HG02938 (cell line): Measurements from ENCODE around the gene GSK3A.

Source experiments
- ATAC-seq: cut with Tn5 transposase; IDR thresholded peaks from one replicate; pipeline ENCODE4 v1.9.1; 2021; ENCODE audit warnings: mild to moderate bottlenecking, moderate library complexity; ENCODE audit not compliant: unreplicated experiment

Gene GSK3A

DNA sequence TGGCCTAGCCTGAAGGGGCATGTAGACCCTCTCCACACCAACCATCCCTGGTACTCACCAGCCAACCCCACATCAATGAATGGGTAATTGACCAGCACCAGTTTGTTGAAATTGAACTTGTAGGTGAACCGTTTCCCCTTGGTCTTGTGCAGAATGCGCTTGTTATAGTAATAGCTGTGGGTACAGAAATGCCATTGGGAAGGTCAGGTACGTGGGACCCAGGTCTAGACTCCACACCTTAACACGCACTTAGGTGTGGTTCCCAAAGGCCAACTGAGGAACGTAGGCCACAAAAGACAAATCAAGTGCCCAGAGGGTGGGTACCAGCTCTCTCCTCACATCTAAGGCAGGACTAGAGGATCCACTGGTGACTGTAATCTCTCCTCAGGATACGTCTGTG lies 7.4 kb upstream of the GSK3A start:
- no peak for ATAC-seq

- no peak for ATAC-seq
Measured at GRCh38 chr19:42249149-42249750, 6.8 kb upstream of the GSK3A start.

- no peak for ATAC-seq
Measured at GRCh38 chr19:42248270-42249148, 6.1 kb upstream of the GSK3A start.

DNA sequence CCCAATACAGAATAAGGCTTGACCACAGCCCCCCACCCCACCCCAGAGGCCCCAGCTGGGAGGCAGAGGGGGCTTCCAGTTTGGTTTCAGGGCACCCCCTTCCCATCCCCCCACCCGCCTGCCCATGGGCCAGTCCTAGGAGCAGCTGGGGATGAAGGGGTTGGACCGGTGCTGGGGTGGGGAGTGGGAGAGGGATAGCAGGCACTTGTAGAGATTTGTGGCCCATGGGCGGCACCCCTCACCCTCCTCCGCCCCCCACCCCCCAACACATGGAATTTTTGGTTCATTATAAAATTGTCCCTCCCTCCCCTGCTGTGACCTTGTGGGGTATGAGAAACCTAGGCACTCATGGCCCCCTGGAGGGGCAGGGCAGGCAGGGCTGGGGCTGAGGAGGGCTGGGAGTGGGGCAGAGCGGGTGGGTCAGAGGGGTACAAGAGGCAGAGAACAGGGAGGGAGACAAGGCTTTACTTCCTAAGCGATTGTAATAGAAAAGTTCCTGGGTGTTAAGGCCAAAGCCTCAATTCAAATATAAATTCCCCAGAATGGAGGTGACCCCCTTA lies 5.3 kb upstream of the GSK3A start:
- ATAC-seq, result no peak

- no peak for ATAC-seq
Measured at GRCh38 chr19:42246922-42247639, 4.7 kb upstream of the GSK3A start.

- ATAC-seq, result no peak
Measured at GRCh38 chr19:42246143-42246921, 3.9 kb upstream of the GSK3A start.

GRCh38 chr19:42245231-42245630 lies 2.8 kb upstream of the GSK3A start:
- ATAC-seq, result no peak

DNA sequence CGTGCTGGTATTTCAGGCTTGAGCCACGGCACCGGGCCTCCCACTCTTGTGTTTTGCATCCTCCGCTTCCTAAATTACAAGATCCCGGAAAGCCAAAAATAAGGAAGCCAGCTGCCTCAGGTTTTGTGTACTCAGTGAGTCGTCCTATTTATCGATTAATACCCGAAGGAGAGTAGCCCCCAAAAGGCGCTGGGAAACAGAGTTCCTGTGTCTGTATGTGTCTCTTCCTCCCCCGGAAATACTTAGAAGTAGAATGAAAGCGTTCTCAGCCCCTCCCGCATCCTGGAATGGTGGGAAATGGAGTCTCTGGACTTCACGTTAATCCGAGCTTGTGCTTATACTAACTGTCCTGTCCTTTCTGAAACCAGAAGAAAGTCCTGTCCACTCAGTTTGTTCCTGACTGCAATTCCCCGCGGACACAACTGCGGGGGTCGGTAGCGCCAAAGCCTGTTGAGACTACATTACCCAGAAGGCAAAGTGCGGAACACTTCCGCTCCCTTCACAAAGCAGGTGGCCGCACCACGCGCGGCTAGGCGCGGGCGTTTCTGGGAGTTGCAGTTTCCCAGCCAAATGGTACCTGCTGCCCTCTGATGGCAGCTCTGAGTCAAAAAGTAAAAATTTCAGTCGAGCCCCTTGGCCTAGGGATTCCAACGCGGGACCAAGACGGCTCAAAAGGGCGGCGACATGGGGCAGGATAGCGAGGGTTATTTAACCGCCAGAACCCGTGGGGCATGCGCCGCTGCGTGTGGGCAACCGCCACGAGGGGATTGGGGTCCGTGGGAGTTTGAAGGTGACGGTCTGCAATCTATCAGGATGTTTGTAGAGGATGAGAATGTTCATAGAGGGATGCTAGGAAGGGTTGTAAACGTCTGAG lies 2.2 kb upstream of the GSK3A start:
- ATAC-seq, result peak; percentile 43

DNA sequence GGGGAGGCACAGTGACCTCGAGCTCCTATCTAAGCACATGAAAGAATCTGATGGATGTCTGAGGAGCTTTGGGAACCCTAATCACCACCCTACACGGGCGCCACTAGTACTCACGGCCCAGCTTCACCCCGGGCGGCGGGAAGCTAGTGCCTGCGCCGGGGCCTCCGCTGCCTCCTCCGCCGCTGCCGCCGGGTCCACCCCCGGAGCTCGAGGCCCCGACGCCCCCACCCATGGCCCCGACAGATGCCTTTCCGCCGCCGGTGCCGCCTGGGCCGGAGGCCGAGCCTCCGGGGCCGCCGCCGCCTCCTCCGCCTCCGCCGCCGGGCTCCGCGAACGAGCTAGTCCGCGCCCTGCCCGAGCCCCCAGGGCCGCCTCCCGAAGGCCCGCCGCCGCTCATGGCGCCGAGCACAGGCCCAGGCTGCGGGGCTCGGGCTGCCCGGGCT lies 312 bp downstream of the GSK3A start:
- ATAC-seq, result no peak

DNA sequence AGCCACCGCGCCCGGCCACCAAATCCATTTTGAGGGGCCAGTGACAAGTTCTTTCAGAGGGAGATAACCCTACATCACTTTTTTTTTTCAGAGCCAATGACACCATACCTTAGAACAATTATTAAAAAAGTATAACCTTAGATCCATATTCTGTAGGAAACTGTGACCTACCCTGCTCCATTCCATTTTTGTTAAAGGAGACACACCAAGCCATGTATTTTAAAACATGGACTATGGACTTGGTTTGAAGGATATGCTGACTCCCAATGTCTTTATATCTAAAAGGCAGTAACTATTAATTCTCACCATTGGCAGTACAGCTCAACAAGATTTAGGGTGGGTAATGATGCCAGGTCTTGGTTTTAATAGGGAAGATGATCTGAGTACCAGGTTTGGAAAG lies 1.1 kb downstream of the GSK3A start:
- no peak for ATAC-seq

DNA sequence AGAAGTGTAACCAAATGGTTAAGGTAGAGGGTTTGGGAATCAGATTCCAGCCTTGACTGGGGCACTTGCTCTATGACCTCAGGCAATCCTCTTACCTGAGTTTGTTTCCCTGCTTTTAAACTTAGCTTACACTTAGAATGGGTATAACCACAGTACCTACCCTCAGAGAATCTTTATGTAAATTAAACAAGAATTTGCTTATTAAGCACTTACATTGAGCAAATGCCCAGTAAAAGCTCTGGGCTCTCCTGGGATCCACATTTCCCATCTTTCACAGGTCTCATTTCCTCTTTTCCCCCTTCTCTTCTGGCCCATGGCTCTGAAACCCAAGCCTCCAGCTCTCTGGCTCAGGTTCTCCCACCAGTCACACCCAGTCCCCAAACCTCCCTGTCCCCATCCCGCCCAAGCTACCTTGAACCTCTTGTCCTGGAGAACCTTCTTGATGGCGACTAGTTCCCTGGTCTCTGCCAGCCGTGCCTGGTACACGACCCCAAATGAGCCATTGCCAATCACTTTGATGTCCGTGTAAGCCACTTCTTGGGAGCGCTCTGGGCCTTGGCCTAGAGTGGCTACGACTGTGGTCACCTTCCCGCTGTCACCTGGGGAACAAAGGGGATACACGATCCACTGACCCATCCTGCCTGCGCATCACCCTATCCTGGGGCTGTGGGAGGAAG lies 2.7 kb downstream of the GSK3A start:
- ATAC-seq, result no peak

DNA sequence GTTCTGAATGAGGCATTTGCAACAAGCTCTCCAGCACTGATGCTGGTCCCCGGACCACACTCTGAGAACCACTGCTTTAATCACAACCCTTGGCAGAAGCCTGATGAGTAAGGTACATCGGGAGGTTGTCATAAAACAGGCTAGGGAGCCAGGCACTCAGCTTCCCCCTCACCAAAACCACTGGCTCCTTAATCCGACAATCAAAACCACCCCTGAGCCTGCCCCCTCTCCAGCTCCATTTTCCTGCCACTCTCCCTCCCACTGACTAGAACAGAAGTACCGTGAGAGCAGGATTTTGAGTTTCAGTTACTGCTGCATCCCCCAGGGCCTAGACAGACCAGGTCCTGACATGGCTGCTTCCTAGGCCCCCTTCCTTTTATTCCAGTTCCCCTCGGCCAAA lies 7.2 kb downstream of the GSK3A start:
- ATAC-seq, result no peak

GRCh38 chr19:42234364-42234763 lies 8.0 kb downstream of the GSK3A start:
- no peak for ATAC-seq

DNA sequence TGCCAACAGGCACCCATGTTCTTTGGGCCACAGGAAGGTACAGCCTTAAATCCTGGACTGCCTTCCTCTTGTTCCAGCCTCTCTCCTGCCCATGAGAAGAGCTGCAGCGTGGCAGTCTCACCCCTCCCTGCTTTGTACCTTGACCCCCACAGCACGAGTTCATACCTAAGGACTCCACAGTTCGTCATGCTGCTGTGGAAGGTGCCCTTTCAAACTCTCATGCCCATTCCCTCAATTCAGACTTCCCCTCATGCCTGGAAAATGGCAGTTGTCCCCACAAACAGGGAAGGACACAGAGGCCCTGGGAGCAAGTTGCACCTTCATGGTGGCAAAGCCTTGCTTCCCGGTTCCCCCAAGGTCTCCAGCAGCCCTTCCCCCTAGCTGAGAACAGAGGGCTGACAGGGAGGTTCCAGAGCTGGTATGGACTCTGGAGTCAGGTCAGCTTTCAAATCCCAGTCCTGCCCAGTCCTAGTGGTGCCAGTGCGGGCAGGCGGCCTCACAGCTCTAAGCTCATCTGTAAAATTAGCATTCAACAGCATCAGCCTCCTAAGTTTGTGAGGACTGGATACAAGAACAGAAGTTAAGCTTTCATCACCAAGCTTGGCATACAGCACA lies 8.6 kb downstream of the GSK3A start:
- no peak for ATAC-seq

DNA sequence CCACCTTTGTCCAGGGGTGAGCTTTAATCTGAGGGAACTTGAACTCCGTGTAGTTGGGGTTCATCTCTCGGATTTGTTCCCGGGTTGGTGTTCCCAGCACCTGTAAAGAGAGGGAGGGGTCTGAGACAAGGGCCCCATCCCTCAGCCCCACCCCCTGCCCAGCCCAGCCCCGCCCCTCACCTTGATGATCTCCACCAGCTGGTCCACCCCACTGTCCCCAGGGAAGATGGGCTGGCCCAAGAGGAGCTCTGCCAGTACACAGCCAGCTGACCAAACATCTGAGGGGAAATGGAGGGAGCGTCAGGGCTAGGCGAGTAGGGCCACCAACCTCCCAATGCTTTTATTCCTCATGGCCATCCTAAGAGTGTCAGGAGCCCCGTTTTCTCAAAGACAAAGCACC lies 9.3 kb downstream of the GSK3A start:
- no peak for ATAC-seq

GRCh38 chr19:42232435-42232834 lies 10.0 kb downstream of the GSK3A start:
- no peak for ATAC-seq

- no peak for ATAC-seq
Measured at GRCh38 chr19:42230571-42230970, 11.8 kb downstream of the GSK3A start.

- no peak for ATAC-seq
Measured at GRCh38 chr19:42229855-42230351, 12.5 kb downstream of the GSK3A start.
